HG02943 (cell line): Measurements from ENCODE around the gene DMWD.

ENCODE experiments used
- ATAC-seq: cut with Tn5 transposase; IDR thresholded peaks from one replicate; pipeline ENCODE4 v1.9.1; 2021; ENCODE audit warnings: mild to moderate bottlenecking, low read depth, moderate library complexity; ENCODE audit not compliant: unreplicated experiment

Gene DMWD, protein sequence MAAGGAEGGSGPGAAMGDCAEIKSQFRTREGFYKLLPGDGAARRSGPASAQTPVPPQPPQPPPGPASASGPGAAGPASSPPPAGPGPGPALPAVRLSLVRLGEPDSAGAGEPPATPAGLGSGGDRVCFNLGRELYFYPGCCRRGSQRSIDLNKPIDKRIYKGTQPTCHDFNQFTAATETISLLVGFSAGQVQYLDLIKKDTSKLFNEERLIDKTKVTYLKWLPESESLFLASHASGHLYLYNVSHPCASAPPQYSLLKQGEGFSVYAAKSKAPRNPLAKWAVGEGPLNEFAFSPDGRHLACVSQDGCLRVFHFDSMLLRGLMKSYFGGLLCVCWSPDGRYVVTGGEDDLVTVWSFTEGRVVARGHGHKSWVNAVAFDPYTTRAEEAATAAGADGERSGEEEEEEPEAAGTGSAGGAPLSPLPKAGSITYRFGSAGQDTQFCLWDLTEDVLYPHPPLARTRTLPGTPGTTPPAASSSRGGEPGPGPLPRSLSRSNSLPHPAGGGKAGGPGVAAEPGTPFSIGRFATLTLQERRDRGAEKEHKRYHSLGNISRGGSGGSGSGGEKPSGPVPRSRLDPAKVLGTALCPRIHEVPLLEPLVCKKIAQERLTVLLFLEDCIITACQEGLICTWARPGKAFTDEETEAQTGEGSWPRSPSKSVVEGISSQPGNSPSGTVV

DNA sequence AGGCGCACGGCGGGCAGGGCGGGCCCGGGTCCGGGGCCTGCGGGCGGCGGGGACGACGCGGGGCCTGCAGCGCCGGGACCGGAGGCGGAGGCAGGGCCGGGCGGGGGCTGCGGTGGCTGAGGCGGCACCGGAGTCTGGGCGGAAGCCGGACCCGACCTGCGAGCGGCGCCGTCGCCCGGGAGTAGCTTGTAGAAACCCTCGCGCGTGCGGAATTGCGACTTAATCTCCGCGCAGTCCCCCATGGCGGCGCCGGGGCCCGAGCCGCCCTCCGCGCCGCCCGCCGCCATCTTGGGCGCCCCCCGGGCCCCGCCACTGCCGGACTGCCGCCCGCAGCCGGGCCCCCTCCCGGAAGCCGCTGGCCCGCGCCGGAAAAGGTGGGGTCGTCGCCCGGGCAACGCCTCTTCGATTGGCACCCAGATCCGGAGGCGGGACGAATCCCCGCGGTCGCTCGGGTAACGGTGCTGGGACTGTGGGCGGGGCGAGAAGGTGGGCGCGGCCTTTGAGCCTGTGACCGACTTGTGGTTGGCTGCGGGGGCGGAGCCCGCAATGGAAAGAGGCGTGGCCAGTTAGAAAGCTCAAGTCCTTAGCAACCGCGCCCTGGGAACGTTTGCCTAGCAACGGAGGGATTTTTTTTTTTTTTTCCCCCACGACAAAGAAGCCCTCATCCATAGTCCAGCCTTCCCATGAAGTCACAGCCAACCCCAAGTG is at the start of gene DMWD:
DMWD (minus strand) TSS at position 376 of the 708 bp plus-strand sequence; CDS start at position 287, 89 bp downstream.
- peak; percentile 78 for ATAC-seq

DNA sequence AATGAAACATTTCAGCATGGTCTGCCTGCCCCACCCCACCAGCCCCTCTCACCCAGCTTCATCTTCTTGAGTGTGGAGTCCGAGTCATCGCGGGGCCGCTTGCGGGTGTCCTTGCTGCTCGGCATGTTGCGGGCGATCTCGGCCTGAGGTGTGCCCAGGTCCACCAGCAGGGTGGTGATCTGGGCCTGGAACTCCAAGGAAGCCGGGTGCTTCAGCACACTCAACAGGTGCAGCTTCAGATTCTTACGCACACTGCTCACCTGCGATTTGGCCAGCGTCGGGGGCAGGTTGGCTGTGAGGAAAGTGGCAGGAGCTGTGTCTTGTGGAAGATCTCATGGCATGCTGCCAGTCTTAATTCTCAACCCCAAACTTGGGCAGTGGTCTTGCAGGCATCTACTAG is 49.6 kb upstream of the DMWD start:
- ATAC-seq, result no peak

DNA sequence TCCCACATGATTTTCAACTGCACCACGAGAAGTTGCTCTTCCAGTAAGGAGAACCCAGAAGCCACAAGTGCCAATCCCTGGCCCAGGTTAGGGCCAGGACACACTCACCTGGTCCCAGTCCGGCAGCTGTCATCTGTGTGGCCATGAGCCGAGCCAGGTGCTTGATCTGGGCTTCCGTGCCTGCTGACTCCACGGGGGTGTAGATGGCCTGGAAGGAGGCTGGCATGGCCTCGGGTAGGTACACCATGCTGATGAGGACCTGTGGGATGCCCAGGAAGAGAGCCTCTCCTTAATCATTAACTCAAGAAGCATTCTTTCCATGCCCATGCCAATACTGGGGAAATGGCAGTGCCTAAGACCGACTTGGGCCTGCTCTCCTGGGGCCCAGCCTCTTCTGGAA is 42.3 kb upstream of the DMWD start:
- no peak for ATAC-seq

DNA sequence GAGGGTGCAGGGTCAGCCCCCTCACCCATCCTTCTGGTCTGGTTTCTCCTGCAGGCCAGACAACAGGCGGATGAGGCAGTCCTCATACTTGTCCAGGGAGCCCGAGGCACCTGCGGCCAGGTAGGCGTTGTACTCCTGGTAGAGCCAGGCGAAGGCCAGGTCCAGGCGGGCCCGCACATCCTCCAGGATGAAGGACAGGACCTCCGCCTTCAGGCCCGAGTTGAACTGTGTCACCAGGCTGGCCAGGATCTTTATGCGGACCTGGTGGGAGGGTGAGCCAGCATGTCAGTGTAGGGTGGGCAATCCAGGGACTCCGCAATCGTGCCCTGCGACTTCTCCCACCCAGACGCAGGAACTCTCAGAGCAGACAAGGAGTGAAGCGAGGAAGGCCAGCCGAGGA is 36.3 kb upstream of the DMWD start:
- no peak for ATAC-seq

DNA sequence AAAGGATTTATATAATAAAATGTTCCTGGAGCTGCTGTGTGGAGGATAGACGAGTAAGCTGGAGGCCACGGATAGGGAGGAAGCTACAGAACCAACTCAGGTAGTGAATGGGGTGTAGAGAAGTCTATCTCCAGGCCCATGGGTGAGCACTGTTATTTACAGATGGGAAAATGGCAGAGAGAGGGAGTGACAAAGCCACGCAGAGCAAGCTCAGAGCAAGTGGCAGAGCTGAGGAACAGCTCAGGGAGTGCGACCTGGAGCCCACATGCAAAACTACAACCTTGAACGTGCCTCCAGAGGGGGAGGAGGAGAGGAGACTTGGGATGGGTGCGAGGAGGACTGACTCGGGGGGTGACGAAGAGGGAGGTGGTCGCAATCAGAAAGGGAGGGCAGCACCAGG is 35.9 kb upstream of the DMWD start:
- ATAC-seq, result no peak

DNA sequence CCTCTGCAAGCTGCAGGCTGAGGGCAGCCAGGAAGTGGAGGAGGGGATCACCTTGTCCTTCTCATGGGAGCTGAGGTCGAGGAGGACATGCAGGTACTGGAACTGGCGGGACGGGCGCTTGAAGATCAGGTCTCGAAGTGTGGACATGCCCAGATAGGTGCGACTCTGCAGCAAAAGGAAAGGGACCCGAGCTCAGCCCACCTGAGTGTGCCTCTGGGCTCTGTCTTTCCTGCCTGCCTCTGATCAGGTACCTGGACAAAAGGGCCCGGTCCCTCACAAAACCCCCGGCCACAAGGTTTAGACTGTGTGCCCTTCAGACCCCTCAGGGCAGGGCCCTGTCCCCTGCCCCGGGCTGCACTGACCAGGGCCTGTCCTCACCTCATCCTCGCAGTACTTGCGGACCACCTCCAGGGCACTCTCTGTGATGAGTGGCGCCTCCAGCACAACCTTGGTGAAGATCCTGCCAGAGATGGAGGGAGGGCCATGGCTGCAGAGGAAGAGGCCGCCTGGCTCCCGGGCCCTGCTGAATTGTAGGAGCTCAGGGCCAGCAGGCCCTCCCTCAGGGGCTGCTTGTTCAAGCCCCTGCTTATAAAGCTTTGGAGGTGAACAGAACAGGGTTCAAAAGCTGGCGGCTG is 34.9 kb upstream of the DMWD start:
- no peak for ATAC-seq

DNA sequence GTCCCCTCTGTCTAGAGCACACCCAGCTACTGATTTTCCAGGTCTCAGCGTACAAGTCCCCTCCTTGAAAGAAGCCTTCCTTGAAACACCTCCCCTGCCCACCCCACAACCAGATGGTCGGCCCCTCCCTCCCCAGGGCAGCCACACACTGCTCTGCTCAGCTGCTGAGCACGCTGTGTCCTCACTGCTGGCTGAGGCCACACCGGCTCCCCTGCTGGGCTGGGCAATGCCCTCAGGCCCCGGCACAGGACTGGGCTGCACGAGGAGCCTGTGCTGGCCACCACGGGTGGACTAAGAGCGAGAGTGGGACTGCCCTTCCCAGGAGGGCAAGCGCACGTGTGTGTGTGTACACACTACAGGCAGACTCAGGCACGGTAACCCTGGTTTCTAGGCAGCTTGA is 34.3 kb upstream of the DMWD start:
- ATAC-seq, result no peak

DNA sequence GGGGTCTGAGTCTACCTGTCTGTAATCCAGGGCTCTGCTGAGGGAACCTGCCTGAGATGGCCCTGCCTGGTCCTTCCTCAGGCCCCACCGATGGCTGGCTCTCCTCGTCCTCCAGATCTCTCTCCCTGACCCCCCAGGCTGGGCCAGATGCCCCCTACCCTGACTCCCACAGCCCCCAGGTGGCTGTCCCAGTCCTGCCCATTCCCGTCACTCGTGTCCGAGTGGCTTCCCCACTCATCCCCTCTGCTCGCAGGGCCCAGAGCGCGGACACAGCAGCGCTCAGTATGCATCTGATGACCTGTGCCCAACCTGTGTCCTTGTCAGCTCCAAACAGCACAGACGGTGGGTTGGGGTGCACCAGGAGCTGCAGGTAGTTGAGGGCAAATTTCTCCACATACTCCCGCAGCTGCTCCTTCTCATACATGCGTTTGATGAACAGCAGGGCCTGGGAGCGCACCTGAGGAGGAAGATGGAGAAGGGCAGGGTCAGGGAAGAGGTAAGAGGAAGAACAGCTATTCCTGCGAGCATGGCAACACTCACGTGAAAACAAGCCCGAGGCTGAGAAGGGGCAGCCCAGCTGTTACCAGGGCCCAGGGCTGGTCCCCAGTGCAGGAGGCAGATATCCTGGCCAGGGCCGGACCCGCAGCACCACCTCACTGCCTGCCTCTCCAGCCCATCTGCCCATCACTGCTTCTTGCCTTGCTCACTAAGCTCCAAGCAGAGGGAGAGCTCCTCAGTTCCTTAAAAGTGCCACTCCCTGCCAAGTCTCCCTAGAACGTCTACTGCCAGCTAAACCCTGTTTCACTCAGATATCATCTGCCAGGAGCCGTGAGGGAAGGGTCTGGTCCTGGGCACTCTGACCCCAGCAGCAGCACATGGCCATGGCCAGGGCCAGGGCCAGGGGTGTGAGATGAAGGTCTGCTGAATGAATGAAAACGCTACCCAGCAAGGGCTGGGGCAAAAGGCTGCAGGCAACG is 33.6 kb upstream of the DMWD start:
- no peak for ATAC-seq

DNA sequence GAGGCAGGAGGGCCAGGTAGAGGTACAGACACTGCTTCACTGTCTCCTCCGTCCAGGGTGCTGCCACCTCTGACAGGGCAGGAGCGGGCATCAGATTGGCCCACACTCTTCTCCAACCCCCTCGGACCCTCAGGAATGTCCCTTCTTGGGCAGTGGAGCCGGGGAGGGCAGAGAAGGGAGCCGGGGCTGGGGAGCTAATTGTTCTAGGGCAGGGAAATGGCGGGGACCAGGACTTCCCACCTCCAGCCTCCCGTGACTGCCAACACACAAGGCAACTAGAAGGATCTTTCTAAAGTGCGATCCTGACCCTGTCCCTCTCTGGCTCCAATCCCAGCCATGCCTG is 32.6 kb upstream of the DMWD start:
- no peak for ATAC-seq

DNA sequence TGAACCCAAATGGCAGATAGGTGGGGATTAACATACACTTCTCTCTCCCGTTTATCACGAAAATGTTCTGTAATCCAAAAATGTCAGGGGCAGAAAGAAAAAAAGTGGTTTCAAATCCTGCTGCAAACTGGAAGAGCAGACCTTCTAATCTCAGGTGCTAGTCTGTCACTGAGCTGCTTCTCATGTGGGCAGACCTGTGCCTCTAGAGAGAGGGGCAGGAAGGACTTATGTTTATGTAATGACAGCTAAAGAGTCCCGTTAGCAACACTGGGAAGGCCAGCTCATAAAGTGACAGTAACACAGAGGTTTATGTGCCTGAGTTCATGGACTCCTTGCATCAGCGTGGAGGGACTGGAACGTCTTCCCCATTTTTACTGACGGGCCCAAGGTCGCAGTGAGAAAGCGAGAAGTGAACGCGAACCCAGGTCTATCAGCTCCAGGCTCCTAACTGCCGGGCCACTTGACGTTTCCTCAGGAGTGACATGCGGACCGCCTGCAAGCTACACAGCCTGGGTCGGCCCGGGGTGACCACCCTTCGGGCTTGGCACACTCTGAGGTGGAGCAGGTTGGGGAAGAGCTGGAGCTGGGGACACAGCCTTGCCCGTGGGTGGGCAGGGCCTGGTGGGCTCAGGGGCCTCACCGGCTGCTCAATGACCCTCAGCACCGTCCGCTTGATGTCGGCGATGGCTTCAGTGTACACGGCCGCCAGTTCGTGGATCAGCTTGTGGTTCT is 32.1 kb upstream of the DMWD start:
- ATAC-seq, result no peak

DNA sequence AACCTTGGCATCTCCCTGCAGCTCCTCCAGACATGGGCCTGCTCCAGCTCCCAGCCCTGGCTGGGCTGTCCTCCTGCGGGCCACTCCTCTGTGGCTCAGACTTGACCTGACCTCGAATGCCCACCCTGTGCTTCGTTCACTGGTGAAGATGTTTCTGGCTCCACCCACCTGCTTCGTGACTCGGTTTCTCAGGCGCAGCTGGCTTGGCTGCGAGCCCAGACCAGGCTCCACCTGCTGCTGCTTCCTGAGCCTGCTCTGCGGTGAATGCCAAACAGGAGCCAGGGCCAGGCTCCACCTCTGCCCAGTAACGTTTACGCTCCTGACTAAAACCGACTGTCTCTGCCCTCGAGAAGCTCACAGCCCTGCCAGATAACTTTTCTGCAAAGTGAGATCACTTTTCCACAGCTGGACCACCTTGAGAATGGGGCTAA is 31.4 kb upstream of the DMWD start:
- ATAC-seq, result no peak

DNA sequence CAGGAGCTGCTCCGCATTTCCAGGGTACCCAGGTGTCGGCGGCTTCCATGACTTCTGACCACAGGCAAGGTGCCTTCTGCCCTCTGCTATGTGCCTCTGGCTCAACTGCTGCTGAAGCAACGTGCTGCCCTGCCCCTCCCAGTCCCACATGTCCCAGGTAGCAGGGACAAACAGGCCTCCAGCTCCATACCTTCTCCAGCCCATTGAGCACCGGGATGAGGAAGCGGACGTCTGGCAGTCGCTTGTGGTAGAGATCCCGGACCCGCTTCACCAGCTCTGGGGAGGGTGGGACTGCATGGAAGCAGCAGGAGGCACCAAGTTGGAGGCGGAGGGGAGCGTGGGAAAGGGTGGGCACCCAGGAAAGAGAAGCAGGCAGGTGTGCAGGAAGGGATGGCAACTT is 30.5 kb upstream of the DMWD start:
- no peak for ATAC-seq

DNA sequence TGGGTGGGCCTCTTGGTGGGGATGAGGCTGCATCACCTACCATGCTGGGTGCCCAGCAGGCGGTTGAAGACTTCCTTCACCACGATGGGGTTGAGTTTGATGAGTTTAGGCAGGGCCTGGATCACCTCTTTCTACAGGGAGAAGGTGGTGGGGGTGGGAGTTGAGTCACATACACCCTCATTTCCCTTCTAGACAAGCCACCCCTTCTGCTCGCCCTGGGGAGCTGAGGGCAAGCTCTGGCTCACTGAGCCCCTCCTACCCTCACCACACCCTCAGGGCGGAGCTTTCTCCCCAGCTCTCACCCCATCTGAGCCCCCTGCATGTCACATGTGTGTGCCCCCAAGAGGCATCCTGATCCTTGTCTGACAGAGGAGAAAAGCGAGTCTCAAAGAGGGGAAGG is 30.1 kb upstream of the DMWD start:
- no peak for ATAC-seq

DNA sequence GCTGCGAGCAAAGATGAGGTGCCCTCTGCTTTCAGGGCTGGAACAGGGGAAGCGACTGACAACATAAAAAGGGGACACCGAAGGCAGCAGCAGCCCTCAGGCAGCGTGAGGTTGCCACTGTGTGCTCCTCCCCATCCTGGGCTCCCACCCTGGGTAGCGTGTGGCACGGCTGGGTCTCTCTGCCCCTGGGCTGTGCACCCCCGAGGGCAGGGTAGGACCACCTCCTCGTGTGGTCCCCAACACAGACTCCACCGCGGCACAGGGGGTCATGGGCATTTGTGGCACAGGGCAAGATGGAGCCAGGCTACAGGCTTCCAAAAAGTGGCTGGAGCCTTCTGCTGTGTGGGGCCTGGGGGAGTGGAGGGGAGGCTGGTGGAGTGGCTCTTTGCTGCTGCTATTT is 28.9 kb upstream of the DMWD start:
- ATAC-seq, result no peak

DNA sequence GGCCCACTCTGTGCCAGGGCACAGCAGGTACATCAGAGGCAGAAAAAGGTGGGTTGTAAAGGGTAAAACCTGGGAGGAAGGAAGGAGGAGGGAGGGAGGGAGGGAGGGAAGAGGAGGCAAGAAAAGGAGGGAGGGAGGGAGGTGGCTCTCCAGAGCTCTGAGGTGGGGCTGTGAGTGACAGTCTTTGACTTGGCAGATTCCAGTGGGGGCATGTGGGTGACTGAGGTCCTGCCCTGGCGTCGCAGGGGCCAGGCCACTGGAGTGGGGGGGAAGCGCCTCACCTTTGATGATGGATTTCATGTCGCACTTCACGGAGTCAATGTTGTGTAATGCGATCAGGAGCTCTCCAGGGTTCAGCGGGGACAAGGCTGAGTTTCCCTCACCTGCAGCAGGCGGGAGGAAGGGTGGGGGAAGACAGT is 28.5 kb upstream of the DMWD start:
- ATAC-seq, result no peak

DNA sequence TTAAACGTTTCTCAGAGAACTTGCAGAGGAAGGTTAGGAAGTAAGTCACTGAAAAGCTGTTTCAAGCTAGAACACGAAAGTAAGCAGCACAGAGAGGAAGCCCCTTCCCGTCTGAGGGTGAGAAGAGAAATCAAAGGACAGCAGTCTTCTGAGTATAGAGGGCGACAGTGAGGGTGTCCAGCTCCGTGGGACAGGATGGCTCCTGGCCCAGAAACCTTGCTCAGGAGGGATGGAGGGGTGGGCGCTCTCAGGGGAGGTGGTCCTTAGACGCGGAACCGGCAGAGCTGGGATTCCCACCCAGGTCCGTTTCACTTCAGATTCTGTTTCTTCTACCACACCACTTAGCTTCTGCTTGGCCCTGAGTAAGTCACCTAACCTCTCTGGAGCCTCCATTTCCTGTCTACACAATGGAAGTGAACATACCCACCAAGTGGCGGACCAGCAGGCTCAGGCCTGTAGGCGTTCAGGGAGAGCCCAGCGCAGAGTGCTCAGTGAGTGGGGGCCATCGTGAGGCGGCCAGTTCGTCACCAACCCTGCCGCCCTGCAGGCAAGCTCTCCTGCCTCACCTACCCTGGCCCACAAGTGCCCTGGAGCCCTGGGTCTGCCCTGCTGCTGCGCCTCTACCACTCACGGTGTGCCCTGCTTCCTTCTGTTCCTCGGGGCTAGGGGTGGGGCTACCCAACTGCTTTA is 27.9 kb upstream of the DMWD start:
- ATAC-seq, result no peak

DNA sequence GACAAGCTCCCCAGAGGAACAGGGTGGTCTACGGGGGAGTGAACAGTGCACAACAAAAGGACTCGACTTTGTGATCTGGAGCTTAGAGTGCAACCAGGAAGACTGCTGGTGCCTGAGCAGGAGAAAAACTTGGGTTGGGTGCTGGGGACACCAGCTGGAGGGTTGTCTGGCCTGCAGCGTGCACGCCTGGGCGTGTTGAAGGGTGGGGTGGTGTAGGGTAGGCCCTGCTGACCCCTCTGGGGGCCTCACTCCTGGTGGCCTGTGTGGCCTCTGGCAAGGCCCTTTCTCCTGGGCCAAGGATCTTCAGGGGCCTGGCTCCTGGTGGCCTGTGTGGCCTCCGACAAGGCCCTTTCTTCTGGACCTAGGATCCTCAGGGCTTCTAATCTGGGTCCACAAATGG is 27.1 kb upstream of the DMWD start:
- no peak for ATAC-seq

DNA sequence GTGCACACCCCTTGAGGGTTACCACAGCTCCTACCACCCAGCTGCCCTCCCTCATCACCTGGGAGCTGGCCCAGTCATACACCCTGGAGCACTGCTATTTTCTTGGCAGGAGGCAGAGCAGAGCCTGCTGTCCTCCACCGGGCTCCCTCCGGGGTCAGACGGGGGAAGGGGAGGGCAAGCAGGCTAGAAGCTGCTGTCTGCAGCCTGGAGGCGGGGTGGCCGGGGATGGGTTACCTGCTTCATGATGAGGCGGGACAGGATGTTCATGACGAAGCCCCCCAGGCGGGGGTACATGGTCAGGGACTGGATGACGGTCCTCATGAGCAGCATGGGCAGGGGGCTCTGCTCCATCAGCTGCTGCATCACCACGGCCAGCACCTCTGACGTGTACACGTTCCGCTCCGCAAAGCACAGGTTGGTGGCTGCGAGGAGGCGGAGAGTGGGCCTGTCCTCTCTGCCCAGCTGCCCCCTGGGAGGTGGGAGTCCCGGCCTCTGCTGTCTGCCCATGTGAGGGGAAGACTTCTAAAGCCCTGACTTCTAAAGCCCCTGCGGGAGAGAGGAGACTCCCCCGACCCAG is 25.2 kb upstream of the DMWD start:
- ATAC-seq, result no peak
